Peyer's patch (tissue), 4 donors: ENCODE measurements around the gene ITGA11.

Source experiments
- CTCF ChIP-seq, 6 experiments: fragments of 450-650 bp in 4 of 6; fragments of 200-600 bp in 2 of 6; sonication (generic) in 1 of 6; IDR thresholded peaks; one replicate each; pipeline ENCODE4 v1.5.1; 2017 to 2019; ENCODE audit warnings: antibody characterized with exemption in 6 of 6, mild to moderate bottlenecking in 3 of 6, moderate library complexity in 1 of 6
- POLR2A ChIP-seq, 2 donors: fragments of 450-650 bp; IDR thresholded peaks; one replicate each; pipeline ENCODE4 v1.5.1; 2017; ENCODE audit warnings: antibody characterized with exemption in 2 of 2, mild to moderate bottlenecking in 2 of 2, moderate library complexity in 2 of 2

GRCh38 chr15:68252925-68253534 lies 178.9 kb downstream of the ITGA11 start:
- TF ChIP-seq CTCF (IDR thresholded peaks at IDR 0.05): peak; percentile 30 to 96 (median 90)
- TF ChIP-seq POLR2A (IDR thresholded peaks at IDR 0.05): no peak
